IPS DF 4.7 (cell line): Measurements from ENCODE around the gene LCE3E.
"Not testable (repeated sequence)": the region's sequence is repeated elsewhere in the genome, so short reads cannot be mapped to it uniquely, and the experiment has no call there.

Experiments used
- DNase-seq: peaks from one replicate; pipeline ENCODE4 v3.0.0-alpha.2; 2013; ENCODE audit warnings: low spot score; ENCODE audit errors: extremely low read depth

The LCE3E gene, protein sequence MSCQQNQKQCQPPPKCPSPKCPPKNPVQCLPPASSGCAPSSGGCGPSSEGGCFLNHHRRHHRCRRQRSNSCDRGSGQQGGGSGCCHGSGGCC

DNA sequence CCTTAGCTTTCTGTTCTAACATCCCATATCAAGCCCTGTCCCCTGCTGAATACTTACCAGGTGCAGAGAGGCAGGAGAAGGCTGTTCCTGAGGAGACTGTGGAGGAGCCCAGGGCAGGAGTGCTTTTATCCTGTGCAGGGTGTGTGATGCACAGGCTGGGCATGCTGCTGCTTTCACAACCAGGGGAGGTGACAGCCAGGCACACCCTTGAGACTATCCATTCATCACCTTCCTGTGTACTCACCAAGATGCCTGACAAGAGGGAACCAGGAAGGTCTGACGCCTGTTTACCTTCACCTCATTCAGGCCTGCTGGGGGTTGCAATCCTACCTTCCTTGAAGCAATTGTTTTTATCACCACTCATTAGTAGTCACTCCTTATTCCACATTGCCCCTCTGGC is at the start of gene LCE3E:
LCE3E (minus strand) TSS at position 100 of the 400 bp plus-strand sequence. CDS start 572 bp downstream, outside the sequence.
- DNase-seq: no peak

DNA sequence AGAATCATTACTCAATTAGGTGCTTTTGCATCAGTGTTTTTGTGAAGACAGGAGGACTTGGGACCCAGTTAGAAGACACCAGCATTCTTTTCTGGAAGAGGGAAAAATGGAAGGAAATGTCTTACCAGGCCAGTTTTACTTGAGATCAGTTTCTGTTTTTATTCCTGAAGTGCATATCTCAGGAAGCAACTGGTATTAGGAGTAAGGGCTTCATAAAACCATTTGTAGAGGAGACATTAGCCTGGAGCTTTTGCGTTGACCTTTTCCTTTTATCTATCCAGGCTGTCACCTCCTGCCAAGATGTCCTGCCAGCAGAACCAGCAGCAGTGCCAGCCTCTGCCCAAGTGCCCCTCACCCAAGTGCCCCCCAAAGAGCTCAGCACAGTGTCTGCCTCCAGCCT is 46.9 kb upstream of the LCE3E start, which contains the start of gene LCE3B:
LCE3B (plus strand) TSS at position 301 of the 400 bp plus-strand sequence; CDS start at position 301, 0 bp downstream.
- no peak for DNase-seq

DNA sequence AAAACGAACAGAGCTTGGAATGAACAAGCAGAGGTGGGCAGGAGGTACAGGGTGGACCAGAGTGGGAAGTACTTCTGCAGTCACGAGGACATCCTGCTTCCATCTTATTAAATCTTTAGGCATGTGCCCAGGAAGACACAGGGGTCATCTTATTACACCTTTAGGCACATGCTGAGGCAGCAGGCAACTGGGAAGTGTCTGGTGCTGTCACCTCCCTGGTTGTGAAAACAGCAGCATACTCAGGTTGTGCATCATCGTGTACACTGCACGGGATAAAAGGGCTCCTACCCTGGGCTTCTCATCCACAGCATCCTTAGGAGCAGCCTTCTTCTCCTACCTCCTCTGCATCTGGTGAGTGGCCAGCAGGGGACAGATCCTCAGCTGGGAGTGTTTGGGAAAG is 33.4 kb upstream of the LCE3E start, which contains the start of gene LCE3C:
LCE3C (plus strand) TSS at position 301 of the 400 bp plus-strand sequence. CDS start 498 bp downstream, outside the sequence.
- no peak for DNase-seq

DNA sequence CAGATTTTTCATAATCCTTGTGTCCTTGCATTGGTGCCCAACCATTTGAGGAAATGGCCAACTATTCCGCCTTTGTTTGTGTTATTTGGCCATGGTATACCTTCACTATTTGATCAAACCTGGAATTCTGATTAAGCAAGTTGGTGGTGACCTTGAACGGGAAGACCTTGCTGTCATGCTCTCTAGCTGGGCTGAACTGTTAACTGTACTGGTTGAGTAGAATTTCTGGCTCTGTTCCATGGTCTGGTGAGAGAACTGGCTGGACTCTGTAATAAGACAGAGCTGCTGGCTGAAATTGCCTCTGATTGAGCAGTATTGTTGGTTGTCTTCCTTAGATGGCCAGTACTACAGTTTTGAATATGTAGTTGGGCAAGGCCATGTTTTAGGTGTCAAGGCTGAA is 30.4 kb upstream of the LCE3E start:
- DNase-seq: no peak

DNA sequence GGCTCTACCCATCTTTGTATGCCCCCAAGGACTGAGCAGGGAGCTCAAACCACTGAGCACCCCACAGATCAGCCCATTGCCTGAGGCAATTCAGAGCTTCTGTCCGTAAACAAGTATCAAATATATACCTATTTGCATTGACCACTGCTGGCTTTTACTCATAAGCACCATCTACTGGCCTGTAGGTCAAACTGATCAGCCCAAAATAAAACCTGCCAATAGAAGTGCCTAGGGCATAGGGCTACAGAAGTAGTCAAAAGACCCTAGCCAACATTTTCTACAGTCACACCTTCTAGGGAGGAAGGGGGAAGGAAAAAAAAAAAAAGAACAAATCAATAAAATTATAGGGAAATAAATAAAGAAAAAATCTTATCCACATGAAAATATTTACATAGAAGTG is 19.0 kb upstream of the LCE3E start:
- no peak for DNase-seq

DNA sequence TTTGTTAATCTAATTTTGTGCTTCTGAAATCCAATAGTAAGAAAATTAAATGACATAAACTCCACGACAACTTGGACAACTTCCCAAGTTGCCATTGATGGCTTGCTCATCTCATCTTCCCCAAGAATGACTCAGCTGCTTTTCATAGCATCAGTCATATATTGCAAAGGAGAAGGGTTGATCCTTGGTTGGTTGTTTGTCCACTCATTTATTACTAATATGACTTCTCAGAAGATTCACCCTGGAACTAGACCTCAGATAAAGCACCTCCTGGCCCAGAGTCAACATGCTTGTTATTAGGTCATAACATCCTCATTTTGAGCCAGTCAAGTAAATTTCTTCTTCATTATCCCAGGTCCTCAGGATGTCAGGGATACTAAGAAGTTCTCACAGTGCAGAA is 16.1 kb upstream of the LCE3E start:
- DNase-seq: no peak

DNA sequence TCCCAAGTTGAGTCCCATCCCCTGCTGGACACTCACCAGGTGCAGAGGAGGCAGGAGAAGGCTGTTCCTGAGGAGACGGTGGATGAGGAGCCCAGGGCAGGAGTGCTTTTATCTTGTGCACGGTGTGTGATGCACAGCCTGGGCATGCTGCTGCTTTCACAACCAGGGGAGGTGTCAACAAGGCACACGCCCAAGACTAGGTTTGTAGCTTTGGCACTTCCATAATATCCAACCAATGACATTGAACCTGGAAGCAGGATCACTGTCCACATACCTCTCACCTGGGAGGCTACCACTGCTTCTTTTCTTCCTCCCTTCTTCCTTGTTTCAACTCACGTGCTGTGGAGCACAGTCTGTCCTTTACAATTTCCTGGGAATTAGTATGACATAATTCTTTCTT is 13.9 kb upstream of the LCE3E start, which contains the start of gene LCE3D:
LCE3D (minus strand) TSS at position 84 of the 400 bp plus-strand sequence. CDS start 580 bp downstream, outside the sequence.
- no peak for DNase-seq

DNA sequence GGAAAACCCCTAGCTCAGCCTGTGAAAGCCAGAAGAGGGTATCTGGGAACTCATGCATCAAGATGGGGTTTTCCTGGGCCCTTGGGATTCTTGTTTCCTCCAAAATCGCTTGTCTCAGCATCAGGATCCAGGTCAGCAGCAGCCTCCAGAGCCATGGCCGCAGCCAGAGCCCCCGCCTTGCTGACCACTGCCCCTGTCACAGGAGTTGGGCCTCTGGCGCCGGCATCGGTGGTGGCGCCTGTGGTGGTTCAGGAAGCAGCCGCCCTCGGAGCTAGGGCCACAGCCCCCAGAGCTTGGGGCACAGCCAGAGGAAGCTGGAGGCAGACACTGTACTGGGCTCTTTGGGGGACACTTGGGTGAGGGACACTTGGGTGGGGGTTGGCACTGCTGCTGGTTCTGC is 12.9 kb upstream of the LCE3E start:
- not testable (repeated sequence) for DNase-seq

DNA sequence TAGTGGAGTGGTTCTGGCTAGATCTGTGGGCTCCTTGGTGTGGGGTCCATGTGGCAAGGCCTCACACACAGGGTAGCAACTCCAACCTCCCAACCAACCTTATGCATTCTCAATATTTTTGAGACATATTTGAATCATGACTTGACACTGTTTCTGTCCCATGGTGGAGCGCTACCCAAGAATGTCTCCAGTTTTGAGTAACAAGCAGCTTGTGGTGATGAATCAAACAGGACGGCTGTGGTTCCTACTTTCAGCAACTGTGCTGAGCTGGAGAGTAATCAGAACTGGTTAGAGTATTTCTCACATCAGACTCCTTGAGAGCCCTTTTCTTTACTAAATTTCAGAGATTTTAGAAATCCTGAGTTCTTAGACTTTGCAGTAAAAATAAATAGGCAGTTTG is 10.6 kb upstream of the LCE3E start:
- DNase-seq: no peak

DNA sequence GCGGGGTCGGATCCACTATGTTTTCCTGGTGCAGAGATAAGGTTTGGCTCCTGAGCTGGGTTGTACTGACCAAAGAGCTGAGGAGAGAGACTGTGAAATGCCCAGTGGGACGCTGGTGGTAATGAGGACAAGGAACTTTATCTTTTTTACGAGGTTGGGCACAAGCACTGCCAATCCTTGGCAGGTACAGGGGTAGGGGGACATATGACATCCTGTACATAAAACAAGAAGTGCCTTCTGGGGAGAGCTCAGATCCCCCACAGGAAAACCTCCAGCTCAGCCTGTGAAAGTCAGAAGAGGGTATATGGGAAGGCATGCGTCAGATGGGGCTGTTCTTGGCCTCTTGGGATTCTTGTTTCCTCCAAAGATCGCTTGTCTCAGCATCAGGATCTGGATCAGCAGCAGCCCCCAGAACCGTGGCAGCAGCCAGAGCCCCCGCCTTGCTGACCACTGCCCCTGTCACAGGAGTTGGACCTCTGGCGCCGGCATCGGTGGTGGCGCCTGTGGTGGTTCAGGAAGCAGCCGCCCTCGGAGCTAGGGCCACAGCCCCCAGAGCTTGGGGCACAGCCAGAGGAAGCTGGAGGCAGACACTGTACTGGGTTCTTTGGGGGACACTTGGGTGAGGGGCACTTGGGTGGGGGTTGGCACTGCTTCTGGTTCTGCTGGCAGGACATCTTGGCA is 905 bp downstream of the LCE3E start:
- no peak for DNase-seq

DNA sequence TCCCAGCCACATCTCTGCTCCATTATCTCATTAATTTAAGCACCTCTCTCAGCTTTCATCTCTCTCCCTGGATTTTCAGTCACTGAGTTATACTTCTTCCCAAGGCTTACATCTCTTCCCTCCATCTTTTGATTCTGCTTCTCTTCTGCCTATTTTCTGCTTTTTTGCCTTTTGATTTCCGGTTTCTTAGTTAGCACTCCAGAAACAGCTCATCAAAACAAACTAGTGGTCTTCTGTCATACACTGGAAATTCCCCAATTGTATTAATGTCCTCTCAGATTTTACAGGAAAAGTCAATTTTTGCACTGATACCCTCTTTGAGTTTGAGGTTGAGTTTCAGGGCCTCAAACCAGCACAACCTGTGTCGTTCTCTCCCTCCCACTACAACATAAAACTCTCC is 1.5 kb downstream of the LCE3E start:
- no peak for DNase-seq

DNA sequence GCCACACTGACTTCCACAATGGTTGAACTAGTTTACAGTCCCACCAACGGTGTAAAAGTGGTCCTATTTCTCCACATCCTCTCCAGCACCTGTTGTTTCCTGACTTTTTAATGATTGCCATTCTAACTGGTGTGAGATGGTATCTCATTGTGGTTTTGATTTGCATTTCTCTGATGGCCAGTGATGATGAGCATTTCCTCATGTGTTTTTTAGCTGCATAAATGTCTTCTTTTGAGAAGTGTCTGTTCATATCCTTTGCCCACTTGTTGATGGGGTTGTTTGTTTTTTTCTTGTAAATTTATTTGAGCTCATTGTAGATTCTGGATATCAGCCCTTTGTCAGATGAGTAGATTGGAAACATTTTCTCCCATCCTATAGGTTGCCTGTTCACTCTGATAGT is 18.2 kb downstream of the LCE3E start:
- DNase-seq: not testable (repeated sequence)

DNA sequence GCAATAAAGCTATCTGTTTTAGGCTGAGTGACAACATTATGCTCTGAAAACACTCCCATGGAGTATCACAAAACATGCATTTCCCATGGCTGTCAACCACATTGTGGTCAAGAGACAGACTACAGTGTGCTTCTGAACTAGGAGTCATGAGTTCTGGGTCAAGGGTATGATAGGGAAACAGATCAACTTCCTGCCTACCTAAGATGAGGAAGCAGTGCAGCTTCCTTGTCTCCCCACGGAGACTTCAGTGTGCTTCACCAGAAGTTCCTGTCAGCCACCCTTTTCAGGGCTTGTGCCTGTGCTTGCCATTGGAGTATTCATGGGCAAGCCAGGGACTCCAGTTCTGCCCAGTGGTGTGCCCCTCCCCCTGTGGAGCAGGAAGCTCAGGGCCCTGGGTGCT is 19.9 kb downstream of the LCE3E start:
- DNase-seq: no peak

DNA sequence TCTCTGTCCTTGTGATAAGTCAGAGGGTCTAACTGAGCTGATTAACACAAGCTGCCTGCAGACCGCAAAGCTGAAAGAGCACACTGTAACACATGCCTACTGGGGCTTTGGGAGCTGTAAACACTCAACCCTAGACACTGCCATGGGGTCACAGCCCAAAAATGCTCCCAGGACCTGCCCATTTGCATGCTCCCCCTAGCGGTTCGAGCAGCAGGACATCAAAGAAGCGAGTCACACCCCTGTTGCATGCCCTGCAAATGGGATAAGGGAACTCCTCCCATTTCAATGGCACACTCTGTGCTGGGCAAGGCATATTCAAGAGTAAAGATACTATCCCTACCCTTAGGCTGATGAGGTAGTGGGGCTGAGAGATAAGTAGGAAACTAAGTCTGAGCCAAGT is 22.8 kb downstream of the LCE3E start:
- DNase-seq: no peak

DNA sequence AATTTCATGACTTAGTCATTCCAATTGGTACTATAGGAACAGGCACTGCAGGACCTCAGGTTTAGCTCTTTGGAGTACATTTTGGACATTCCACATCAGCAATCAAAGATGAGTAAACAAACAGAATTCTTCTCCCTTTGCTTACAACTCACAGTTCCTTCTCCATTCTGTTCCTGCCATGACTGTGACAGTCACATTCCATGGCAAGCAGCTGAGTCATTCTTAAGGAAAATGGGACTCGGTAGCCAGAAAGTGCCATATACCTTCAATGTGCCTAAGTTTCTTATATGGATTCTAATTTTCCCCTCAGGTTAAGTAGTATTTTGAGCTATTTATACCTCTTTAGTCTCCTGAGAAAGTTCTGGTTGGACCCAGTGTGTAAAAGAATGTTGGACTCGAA is 26.7 kb downstream of the LCE3E start:
- DNase-seq: no peak

DNA sequence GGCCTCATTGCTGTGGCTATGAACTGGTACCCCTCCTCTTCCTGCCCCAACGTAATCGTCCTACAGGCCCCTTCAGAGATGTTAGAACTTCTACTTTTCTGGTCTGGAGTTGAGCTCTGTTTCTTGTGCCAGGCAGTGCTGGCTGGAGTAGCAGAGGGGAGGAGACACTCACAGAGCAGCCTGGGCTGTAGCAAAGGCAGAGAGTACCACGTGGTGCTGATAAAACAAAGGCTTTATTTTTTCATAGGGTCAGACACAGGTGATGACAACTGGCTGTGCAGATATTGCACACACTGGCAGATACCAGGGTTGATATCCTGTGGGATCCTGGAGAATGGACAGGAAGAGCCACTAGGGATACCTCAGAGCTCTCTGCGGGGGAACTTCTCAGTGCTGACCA is 29.1 kb downstream of the LCE3E start:
- DNase-seq: no peak

DNA sequence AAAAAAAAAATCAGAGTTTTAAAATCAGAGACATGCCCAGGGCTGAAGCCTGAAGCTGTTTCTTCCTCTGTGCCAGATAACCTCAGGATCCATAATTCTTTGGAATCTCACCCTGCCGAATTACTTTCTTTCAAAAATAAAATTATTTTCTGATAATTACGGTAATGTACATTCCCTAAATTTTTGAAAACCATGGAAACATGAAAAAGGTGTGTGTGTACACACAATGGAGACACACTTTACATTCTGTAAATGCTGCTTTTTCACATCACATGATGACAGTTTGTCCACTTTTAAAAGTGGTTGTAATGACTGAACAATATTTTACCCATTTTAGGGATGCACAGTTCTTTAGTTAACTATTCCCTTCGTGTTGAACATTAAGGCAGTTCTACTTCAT is 30.8 kb downstream of the LCE3E start:
- DNase-seq: no peak

DNA sequence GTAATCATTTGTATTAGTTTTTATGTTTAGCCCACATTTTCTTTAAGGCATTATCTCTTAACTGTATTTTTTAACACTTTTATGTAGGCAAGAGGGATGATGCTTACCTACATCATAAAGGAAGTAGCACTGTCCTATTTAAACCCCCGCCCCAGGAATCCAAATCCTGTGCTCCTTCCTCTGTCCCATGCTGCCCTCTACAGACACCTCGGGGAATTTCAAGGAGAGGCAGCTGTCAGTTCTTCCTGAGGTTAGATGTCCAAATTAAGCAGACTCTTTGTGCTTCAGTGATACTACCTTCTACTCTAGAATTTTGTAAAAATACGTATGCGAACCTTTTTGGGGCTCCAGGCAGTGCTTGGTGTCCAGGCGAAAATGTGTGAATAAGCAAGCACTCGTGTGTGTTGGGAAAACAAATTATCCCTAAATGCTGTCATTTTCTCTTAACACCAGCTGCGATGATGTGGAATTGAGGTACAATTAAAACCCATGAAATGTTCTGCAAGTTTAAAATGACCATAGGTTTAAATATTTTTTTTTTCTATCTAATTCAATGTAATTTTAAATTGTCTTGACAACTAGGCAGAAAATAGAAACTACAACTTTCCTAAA is 33.1 kb downstream of the LCE3E start:
- no peak for DNase-seq

DNA sequence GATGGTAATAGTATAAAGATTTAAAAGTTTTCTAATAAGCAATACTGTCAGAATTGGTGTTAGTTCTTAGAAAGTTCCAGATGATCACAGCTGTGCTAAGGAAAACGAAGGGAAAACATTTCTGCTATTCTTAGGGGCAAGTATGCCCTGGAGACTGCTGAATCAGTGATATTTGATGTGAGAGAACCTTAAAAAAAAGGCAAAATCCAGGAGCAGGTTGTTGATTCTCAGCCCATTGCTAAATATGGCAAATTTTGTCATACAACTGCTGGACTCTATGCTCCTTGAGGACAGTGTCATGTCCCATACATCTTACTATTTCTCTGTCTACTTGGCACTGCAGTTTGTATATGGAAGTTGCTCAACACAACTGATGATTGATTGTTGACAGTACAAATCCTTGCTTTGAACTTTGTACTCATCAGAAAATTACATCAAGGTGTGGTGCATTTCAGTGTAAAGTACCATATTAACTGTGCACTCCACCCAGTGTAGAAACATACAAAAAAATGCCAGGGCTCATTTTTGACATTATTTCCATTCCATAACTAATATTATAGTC is 41.4 kb downstream of the LCE3E start:
- DNase-seq: no peak

DNA sequence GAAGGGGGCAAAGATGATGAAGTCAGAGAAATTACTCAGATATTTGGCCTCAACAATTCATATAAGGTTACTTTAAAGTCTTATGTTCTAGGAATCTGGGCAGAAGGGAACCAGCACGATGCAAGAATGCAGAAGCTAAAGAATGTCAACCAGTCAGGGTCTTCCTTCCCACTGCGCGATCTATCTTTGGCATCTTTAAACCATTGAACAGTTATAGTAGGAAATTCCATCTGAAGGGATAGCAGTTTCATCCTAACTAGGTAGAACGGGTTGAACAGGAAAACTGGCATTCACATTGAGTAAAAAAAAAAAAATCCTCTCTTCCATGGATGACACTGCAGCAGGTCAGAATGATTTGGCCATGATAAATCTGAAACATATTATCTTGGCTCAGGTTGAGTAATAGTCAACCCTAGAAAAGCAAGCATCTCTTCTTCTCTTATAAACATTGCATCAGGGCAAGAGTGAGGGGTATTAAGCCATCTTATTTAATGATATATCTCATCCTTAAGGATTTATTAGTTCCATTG is 46.0 kb downstream of the LCE3E start:
- DNase-seq: no peak

DNA sequence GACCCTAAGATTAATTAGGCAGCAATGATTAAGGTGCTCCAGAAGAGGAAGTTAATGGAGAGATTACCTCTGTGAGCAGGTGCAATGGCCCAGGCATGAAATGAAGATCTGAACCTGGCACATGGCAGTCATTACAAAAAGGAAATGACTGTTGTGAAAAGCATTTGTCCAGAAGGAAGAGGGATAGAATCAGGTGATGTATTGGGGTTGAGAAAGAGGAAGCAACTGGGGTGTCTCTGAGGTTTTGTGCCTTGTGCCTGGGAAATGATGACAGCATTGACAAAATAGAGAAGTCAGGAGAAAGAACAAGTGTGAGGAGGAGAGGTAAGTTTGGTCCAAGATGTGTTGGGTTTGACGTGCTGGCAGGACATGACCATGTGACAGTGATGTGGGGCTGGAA is 46.7 kb downstream of the LCE3E start:
- DNase-seq: no peak

DNA sequence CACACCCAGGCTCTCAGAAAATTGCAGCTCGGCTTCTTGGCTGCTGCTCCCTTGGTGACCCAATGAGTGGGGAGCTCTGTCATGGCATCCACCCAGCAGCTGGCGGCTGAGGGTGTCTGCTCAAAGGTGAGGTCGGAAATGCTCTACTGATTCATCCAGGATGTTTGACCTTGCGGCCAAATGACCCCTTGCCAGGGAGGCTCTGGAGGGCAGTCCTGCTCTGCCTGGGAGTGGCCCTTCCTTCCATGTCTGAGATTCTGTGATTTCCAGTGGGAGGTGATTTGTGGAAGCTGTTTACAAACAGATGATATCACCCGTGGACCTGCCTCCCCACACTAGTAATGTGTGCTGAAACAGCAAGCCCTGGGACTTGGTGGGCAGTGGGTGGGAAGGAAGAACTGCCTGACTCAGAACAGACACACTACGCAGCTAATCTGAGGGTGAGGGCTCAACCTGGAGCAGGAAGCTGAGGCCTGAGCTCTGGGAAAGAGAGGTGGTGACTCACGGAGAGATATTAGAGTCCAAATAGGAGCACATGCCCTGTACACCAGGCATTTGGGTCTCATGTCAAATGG is 49.3 kb downstream of the LCE3E start:
- no peak for DNase-seq
